ENCODE data around the gene SLC25A18.
"Not testable (repeated sequence)": the region's sequence is repeated elsewhere in the genome, so short reads cannot be mapped to it uniquely, and the experiment has no call there.

DNA sequence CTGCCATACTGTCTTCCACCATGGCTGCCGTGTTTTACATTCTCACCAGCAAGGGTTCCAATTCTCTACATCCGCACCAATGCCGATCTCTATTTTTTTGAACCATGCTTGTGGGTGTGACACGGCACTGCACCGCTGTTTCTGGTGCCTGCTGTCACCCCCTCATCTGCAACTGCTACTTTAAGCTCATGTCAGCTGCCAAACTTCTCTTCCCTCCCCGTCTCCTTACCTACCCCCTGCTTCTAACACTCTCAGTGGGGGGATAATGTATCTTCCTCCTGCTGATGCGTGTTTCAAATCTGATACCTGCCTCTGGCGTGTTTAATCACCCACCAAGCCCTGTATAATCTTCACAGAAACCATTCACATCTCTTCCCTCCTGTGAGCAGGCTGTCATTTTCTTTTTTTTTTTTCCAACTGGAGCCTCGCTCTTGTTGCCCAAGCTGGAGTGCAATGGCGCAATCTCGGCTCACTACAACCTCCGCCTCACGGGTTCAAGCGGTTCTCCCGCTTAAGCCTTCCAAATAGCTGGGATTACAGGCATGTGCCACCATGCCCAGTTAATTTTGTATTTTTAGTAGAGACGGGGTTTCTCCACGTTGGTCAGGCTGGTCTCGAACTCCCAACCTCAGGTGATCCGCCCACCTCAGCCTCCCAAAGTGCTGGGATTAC, 2.9 kb downstream of the SLC25A18 start:
- TF ChIP-seq CTCF, EP300 (IDR thresholded peaks at IDR 0.05): not testable (repeated sequence)

Measured in stomach (tissue), 4 donors.